Muscle layer of duodenum (tissue), 2 donors: Measurements from ENCODE around the gene PSMA4.
"Not testable (repeated sequence)": the region's sequence is repeated elsewhere in the genome, so short reads cannot be mapped to it uniquely, and the experiment has no call there.

Experiments
- H3K27ac ChIP-seq: one replicate; pipeline ENCODE4 v1.7.0; 2013; ENCODE audit warnings: mild to moderate bottlenecking, low read length
- H3K27me3 ChIP-seq: one replicate; pipeline ENCODE4 v1.7.0; 2013; ENCODE audit warnings: low read depth, mild to moderate bottlenecking, control low read depth, low read length
- H3K36me3 ChIP-seq, 2 donors: one replicate each; pipeline ENCODE4 v1.7.0; 2013; ENCODE audit warnings: low read length in 2 of 2, control low read depth in 1 of 2, mild to moderate bottlenecking in 1 of 2; ENCODE audit not compliant: insufficient read depth in 2 of 2, control insufficient read depth in 1 of 2
- H3K4me1 ChIP-seq, 2 donors: one replicate each; pipeline ENCODE4 v1.7.0; 2013; ENCODE audit warnings: low read length in 2 of 2, mild to moderate bottlenecking in 2 of 2, control low read depth in 1 of 2, moderate library complexity in 1 of 2; ENCODE audit not compliant: insufficient read depth in 2 of 2, control insufficient read depth in 1 of 2
- H3K4me3 ChIP-seq, 2 donors: one replicate each; pipeline ENCODE4 v1.7.0; 2013; ENCODE audit warnings: low read length in 2 of 2, low read depth in 1 of 2, mild to moderate bottlenecking in 1 of 2
- H3K9me3 ChIP-seq, 2 donors: one replicate each; pipeline ENCODE4 v1.7.0; 2013; ENCODE audit warnings: low read length in 2 of 2, control low read depth in 1 of 2, mild to moderate bottlenecking in 1 of 2; ENCODE audit not compliant: control insufficient read depth in 1 of 2
- donor health status: healthy.

Gene PSMA4

GRCh38 chr15:78552597-78552996 lies 12.4 kb downstream of the PSMA4 start:
- no peaks in the 10 kb centered on the region for H3K27me3 ChIP-seq
- H3K4me1 ChIP-seq = no peaks in the 10 kb centered on the region
- peaks cover 25 to 37% of the 10 kb centered on the region in 2 donors for H3K36me3 ChIP-seq
- no peak overlapping the region for H3K27ac ChIP-seq
- H3K4me3 ChIP-seq = no peak overlapping the region
- no peaks in the 10 kb centered on the region for H3K9me3 ChIP-seq

GRCh38 chr15:78560201-78560600 lies 20.0 kb downstream of the PSMA4 start:
- not testable (repeated sequence) for H3K9me3 ChIP-seq, H3K27me3 ChIP-seq, H3K4me1 ChIP-seq, H3K27ac ChIP-seq, H3K4me3 ChIP-seq, H3K36me3 ChIP-seq

- H3K27ac ChIP-seq = no peak overlapping the region
- H3K27me3 ChIP-seq = no peaks in the 10 kb centered on the region
- H3K36me3 ChIP-seq = no peaks in the 10 kb centered on the region
- H3K4me1 ChIP-seq = peaks cover 0 to 12% of the 10 kb centered on the region in 2 donors
- no peaks in the 10 kb centered on the region for H3K9me3 ChIP-seq
- no peak overlapping the region for H3K4me3 ChIP-seq
Observed at GRCh38 chr15:78561490-78561889, 21.2 kb downstream of the PSMA4 start.

GRCh38 chr15:78563092-78563491 lies 22.8 kb downstream of the PSMA4 start:
- Histone ChIP-seq H3K27me3 (no peaks in the 10 kb centered on the region), H3K9me3 (no peaks in the 10 kb centered on the region), H3K4me3 (no peak overlapping the region), H3K4me1 (peaks cover 0 to 12% of the 10 kb centered on the region in 2 donors), H3K27ac (no peak overlapping the region), H3K36me3 (no peaks in the 10 kb centered on the region)

- H3K4me3 ChIP-seq = peak overlapping the region; percentile 9 to 78
- no peak overlapping the region for H3K27ac ChIP-seq
- peaks cover 0 to 12% of the 10 kb centered on the region in 2 donors for H3K4me1 ChIP-seq
- H3K36me3 ChIP-seq = no peaks in the 10 kb centered on the region
- no peaks in the 10 kb centered on the region for H3K27me3 ChIP-seq
- H3K9me3 ChIP-seq = no peaks in the 10 kb centered on the region
Observed at GRCh38 chr15:78564743-78565096, 24.5 kb downstream of the PSMA4 start.

DNA sequence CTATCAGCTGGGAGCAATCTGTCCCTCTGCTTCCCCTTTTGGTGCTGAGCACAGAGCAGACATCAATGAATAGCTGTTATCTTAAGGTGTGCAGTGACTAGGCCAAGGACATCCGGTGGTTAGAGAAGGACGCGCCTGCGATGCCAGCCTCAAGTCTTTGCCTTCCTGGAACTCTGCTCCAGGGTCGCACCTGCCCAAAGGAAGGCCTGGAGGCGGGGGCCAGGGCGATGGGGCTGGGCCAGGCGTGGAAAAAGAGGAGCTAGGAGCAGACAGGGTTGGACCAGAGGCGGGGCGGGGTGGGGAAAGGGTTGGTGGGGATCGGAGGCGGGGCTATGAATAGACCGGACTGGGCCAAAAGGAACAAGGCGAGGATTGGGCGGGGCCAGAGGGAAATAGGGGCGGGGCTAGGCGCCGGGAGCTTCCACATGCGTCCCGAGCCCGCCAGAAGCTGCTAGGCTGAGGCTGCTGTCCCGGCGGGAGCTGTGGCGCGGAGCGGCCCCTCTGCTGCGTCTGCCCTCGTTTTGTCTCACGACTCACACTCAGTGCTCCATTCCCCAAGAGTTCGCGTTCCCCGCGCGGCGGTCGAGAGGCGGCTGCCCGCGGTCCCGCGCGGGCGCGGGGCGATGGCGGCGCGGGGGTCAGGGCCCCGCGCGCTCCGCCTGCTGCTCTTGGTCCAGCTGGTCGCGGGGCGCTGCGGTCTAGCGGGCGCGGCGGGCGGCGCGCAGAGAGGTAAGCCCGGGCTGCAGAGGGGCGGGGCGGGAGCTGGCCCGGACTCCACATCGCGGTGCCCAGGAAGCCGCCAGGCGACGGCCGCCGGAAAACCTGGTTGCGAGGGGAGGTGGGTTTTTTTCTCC lies 25.1 kb downstream of the PSMA4 start, which contains the start of gene CHRNA5:
TSS of gene CHRNA5 (plus strand) at position 424 of the 854 bp plus-strand sequence. CDS start at position 624, 200 bp downstream.
- Histone ChIP-seq H3K27me3 (no peaks in the 10 kb centered on the region), H3K4me1 (peaks cover 0 to 12% of the 10 kb centered on the region in 2 donors), H3K27ac (no peak within 1 kb of the TSS), H3K9me3 (no peaks in the 10 kb centered on the region), H3K36me3 (no peaks in the 10 kb centered on the region), H3K4me3 (peak within 1 kb of the TSS; percentile 77 to 78)

DNA sequence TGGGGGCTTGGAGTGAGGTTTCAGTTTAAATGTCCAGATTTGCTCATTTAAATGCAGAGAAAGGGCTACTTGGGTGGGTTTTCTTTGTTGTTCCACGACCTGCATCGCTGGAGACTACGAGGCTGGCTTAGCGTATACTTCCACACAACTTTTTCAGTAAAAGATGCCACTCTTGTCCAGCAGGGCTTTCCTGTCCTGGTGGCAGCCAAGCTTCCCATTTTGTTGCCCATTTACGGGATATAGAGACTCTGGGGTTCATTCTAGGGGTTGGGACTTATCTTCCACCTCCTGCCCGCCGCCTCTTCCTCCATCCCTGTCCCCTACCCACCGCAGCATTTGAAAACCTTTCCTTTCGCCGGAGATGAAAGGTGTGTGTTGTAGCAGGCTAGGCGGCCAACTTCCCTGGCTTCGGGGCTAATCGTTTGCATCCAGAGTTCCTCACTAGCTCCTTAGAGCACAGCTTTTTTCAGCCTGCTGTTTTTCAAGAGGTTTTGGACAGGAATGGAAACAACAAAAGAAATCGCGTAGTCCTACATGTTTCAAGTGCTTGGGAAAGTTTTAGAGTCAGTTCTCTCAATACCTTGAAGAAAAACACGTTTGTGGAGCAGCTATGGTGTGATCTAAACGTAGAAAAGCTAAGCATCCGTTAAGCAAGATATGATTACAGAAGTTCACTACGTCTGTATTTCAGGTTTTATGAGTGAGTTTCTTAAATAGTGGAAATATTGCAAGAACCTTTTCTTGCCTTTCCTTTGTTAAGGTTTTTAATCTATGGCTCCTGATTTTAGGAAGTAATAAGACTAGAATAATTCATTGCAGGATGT lies 25.9 kb downstream of the PSMA4 start:
- Histone ChIP-seq H3K36me3 (no peaks in the 10 kb centered on the region), H3K9me3 (no peaks in the 10 kb centered on the region), H3K27me3 (no peaks in the 10 kb centered on the region), H3K4me1 (peaks cover 0 to 12% of the 10 kb centered on the region in 2 donors), H3K4me3 (peak overlapping the region; percentile 77 to 78), H3K27ac (no peak overlapping the region)

DNA sequence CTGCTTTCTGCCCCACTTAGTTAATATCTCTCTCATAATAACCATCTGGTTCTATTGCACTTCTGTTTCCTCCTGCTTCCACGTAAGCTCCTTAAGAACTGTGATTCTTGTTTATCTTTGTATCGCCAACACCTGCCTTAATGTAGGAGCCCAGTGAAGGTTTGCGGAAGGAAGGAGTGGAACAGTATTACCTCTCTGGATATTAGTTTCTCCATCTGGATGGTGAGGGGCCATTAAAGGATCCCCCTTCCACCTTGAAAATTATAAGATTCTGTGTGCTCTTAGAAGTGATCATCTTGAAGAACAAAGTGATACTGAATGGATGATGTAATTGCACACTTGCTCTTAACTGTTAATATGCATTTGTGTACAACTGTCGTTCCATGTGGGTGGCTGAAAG lies 27.3 kb downstream of the PSMA4 start:
- Histone ChIP-seq H3K4me3 (no peak overlapping the region), H3K9me3 (no peaks in the 10 kb centered on the region), H3K4me1 (peaks cover 0 to 12% of the 10 kb centered on the region in 2 donors), H3K36me3 (no peaks in the 10 kb centered on the region), H3K27ac (no peak overlapping the region), H3K27me3 (no peaks in the 10 kb centered on the region)

DNA sequence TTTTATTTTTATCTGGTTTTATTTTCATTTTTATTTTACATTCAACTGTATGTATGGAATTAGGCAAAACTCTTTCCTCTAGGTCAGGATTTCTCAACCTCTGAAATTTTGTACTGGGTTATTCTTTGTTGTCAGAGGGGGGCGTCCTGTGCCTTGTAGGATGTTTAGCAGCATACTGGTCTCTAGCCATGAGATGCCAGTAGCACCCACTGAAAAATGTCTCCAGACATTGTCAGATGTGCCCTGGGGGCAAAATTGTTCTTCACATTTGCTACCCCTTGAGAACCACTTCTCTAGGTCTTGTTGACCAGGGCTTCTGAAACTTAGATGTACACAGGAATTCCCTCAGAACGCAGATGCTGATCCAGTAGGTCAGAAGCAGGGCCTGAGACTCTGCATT lies 30.5 kb downstream of the PSMA4 start:
- H3K4me1 ChIP-seq = peaks cover 0 to 6% of the 10 kb centered on the region in 2 donors
- H3K9me3 ChIP-seq = no peaks in the 10 kb centered on the region
- no peaks in the 10 kb centered on the region for H3K27me3 ChIP-seq
- no peaks in the 10 kb centered on the region for H3K36me3 ChIP-seq
- no peak overlapping the region for H3K27ac ChIP-seq
- H3K4me3 ChIP-seq = no peak overlapping the region

- Histone ChIP-seq H3K9me3 (no peaks in the 10 kb centered on the region), H3K4me3 (no peak overlapping the region), H3K36me3 (no peaks in the 10 kb centered on the region), H3K27me3 (no peaks in the 10 kb centered on the region), H3K27ac (no peak overlapping the region), H3K4me1 (peaks cover 0 to under 1% of the 10 kb centered on the region in 2 donors)
Observed at GRCh38 chr15:78571382-78571781, 31.1 kb downstream of the PSMA4 start.

DNA sequence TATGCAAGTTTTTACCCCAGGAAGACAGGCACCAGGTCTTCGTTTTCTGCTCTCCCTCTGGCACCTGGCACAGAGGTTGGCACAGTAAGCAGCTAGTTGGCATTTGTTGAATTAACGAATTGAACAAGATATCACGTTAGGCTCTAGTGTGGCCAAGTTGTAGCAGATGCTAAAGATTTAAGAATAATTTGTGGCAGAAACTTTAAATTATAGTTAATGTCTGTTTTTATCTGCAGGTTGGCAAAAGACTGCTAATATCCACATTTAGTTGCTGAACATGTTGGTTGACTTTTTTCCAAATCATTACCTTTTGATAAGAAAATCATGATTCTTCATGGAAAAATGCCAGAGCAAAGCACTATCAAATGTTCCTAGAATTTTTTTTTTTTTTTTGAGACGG lies 33.2 kb downstream of the PSMA4 start:
- Histone ChIP-seq H3K4me3 (no peak overlapping the region), H3K4me1 (no peaks in the 10 kb centered on the region), H3K27ac (no peak overlapping the region), H3K9me3 (no peaks in the 10 kb centered on the region), H3K27me3 (no peaks in the 10 kb centered on the region), H3K36me3 (no peaks in the 10 kb centered on the region)
